H1 (cell line): Measurements from ENCODE around the gene PRKAA1. TPM values are rescaled to one million over a fixed set of nuclear protein-coding genes. Genes with fewer than 3 reads are reported as not detected.

Experiments used
- CTCF ChIA-PET: fragments of 300-600 bp; sonication (Branson Sonifier 250); formaldehyde crosslinking; loops from one replicate; lab custom pipeline; 2021; ENCODE audit not compliant: partially characterized antibody; lab: Charles Lee
- POLR2A ChIA-PET: fragments of 300-600 bp; sonication (Branson Sonifier 250); formaldehyde crosslinking; loops from one replicate; lab custom pipeline; 2021; ENCODE audit warnings: inconsistent platforms; ENCODE audit not compliant: partially characterized antibody; lab: Charles Lee
- DNase-seq, 2 experiments: peaks; one replicate each; pipeline versions ENCODE4 v3.0.0 to v3.0.0-alpha.2; 2010 to 2022; ENCODE audit warnings: low spot score in 2 of 2, low read depth in 1 of 2, mixed read lengths in 1 of 2
- FAIRE-seq: peaks from 2 replicates; lab custom pipeline; 2011; peaks lifted over from hg19 to GRCh38; lab: Jason Lieb, UNC
- H2AFZ ChIP-seq: 2 replicates; pipeline ENCODE4 v1.8.1; 2012; ENCODE audit warnings: low read length, inconsistent platforms
- H2AK5ac ChIP-seq: 2 replicates; pipeline ENCODE4 v1.6.1; 2013; ENCODE audit warnings: low read depth, low read length
- H2BK120ac ChIP-seq: replicated peaks from 2 replicates; pipeline ENCODE3; 2013; ENCODE audit warnings: low read depth, low read length, inconsistent platforms
- H2BK12ac ChIP-seq: 2 replicates; pipeline ENCODE4 v1.6.1; 2013; ENCODE audit warnings: low read depth, low read length
- H2BK15ac ChIP-seq: 2 replicates; pipeline ENCODE4 v1.6.1; 2013; ENCODE audit warnings: low read length
- H2BK20ac ChIP-seq: 2 replicates; pipeline ENCODE4 v1.6.1; 2013; ENCODE audit warnings: low read length
- H2BK5ac ChIP-seq: 2 replicates; pipeline ENCODE4 v1.6.1; 2013; ENCODE audit warnings: low read depth, low read length
- H3K14ac ChIP-seq: 2 replicates; pipeline ENCODE4 v1.6.1; 2013; ENCODE audit warnings: inconsistent platforms; ENCODE audit not compliant: insufficient read length
- H3K18ac ChIP-seq: 2 replicates; pipeline ENCODE4 v1.6.1; 2013; ENCODE audit warnings: low read length; ENCODE audit errors: extremely low read depth
- H3K23ac ChIP-seq: 2 replicates; pipeline ENCODE4 v1.6.1; 2013; ENCODE audit warnings: inconsistent platforms; ENCODE audit not compliant: insufficient read length
- H3K23me2 ChIP-seq: 2 replicates; pipeline ENCODE4 v1.6.1; 2013; ENCODE audit warnings: low read depth, low read length
- H3K27ac ChIP-seq: 2 replicates; pipeline ENCODE4 v1.6.1; 2011; ENCODE audit warnings: low read depth, low read length, inconsistent platforms
- H3K27me3 ChIP-seq, 4 experiments: replicated peaks in 1 of 4; 1 replicate in 1 of 4; 2 replicates in 3 of 4; pipeline versions ENCODE4 v1.6.1 to v1.8.1; 2011 to 2013; ENCODE audit warnings: low read length in 3 of 4, mild to moderate bottlenecking in 3 of 4, inconsistent platforms in 2 of 4, mixed read lengths in 2 of 4, moderate library complexity in 1 of 4; ENCODE audit not compliant: control insufficient read depth in 3 of 4, insufficient read depth in 3 of 4; ENCODE audit errors: extremely low read depth in 1 of 4
- H3K36me3 ChIP-seq, 4 experiments: 2 replicates each; pipeline versions ENCODE4 v1.6.1 to v1.8.1; 2011 to 2013; ENCODE audit warnings: mild to moderate bottlenecking in 4 of 4, low read length in 3 of 4, moderate library complexity in 2 of 4, control low read depth in 1 of 4, inconsistent platforms in 1 of 4; ENCODE audit not compliant: insufficient read depth in 4 of 4, control insufficient read depth in 2 of 4
- H3K4ac ChIP-seq: replicated peaks from 2 replicates; pipeline ENCODE3; 2013; ENCODE audit warnings: low read length, low read depth, mixed read lengths, inconsistent platforms; ENCODE audit not compliant: insufficient read length
- H3K4me1 ChIP-seq, 4 experiments: replicated peaks in 1 of 4; 1 replicate in 1 of 4; 2 replicates in 3 of 4; pipeline versions ENCODE4 v1.6.1 to v1.8.1; 2011 to 2013; ENCODE audit warnings: low read length in 3 of 4, inconsistent platforms in 2 of 4, mixed read lengths in 1 of 4; ENCODE audit not compliant: insufficient read depth in 4 of 4, control insufficient read depth in 3 of 4
- H3K4me2 ChIP-seq, 2 experiments: 2 replicates each; pipeline versions ENCODE4 v1.6.1 to v1.8.1; 2011 to 2013; ENCODE audit warnings: low read depth in 2 of 2, low read length in 2 of 2, control low read depth in 1 of 2, inconsistent platforms in 1 of 2, mild to moderate bottlenecking in 1 of 2; ENCODE audit not compliant: insufficient read depth in 1 of 2
- H3K4me3 ChIP-seq, 4 experiments: fragments of 200-600, 300-600 bp in 1 of 4; sonication (generic), shearing (Covaris generic), sonication (Bioruptor Twin) in 1 of 4; 2 replicates each; pipeline versions ENCODE4 v1.5.1 to v1.8.1; 2011 to 2016; ENCODE audit warnings: low read length in 4 of 4, low read depth in 3 of 4, control low read depth in 2 of 4, inconsistent platforms in 2 of 4, mild to moderate bottlenecking in 2 of 4, mixed read lengths in 1 of 4, moderate library complexity in 1 of 4; ENCODE audit not compliant: insufficient read depth in 2 of 4; ENCODE audit errors: extremely low read depth in 1 of 4
- H3K56ac ChIP-seq: replicated peaks from 2 replicates; pipeline ENCODE3; 2013; ENCODE audit warnings: low read depth, mild to moderate bottlenecking, mixed read lengths, low read length, inconsistent platforms; ENCODE audit not compliant: insufficient read length
- H3K79me1 ChIP-seq: 2 replicates; pipeline ENCODE4 v1.6.1; 2013; ENCODE audit warnings: low read depth, low read length, control low read depth
- H3K79me2 ChIP-seq, 2 experiments: 2 replicates each; pipeline versions ENCODE4 v1.6.1 to v1.8.1; 2012 to 2013; ENCODE audit warnings: low read length in 2 of 2, mild to moderate bottlenecking in 2 of 2, inconsistent platforms in 1 of 2; ENCODE audit not compliant: insufficient read depth in 2 of 2, control insufficient read depth in 1 of 2
- H3K9ac ChIP-seq, 4 experiments: replicated peaks in 1 of 4; 1 replicate in 1 of 4; 2 replicates in 3 of 4; pipeline versions ENCODE4 v1.6.1 to v1.8.1; 2011 to 2013; ENCODE audit warnings: low read depth in 3 of 4, low read length in 3 of 4, control low read depth in 2 of 4, mild to moderate bottlenecking in 2 of 4, moderate library complexity in 2 of 4, inconsistent platforms in 1 of 4; ENCODE audit errors: extremely low read depth in 1 of 4
- H3K9me3 ChIP-seq, 2 experiments: 2 replicates each; pipeline versions ENCODE4 v1.6.1 to v1.8.1; 2012 to 2013; ENCODE audit warnings: mild to moderate bottlenecking in 2 of 2, moderate library complexity in 2 of 2, control low read depth in 1 of 2, inconsistent platforms in 1 of 2, low read depth in 1 of 2, low read length in 1 of 2, mixed read lengths in 1 of 2; ENCODE audit not compliant: insufficient read depth in 2 of 2
- H4K20me1 ChIP-seq, 2 experiments: replicated peaks in 1 of 2; 2 replicates each; pipeline versions ENCODE3 to v1.8.1; 2011 to 2013; ENCODE audit warnings: inconsistent platforms in 2 of 2, low read length in 2 of 2, mild to moderate bottlenecking in 1 of 2; ENCODE audit not compliant: insufficient read depth in 2 of 2, control insufficient read depth in 1 of 2
- H4K5ac ChIP-seq: 2 replicates; pipeline ENCODE4 v1.6.1; 2013; ENCODE audit warnings: low read length, low read depth, mixed read lengths, inconsistent platforms; ENCODE audit not compliant: insufficient read length
- H4K8ac ChIP-seq: 2 replicates; pipeline ENCODE4 v1.8.0; 2013; ENCODE audit warnings: mild to moderate bottlenecking, moderate library complexity, low read length, inconsistent platforms; ENCODE audit not compliant: insufficient read depth; ENCODE audit errors: extremely low read depth
- H4K91ac ChIP-seq: replicated peaks from 2 replicates; pipeline ENCODE3; 2013; ENCODE audit warnings: low read length, mixed read lengths, inconsistent platforms; ENCODE audit not compliant: insufficient read length
- ASH2L ChIP-seq: fragments of 200-600, 300-600 bp; sonication (generic); IDR thresholded peaks from one replicate; pipeline ENCODE4 v1.7.1; 2017; ENCODE audit warnings: low read length
- CEBPB ChIP-seq: IDR thresholded peaks from 2 replicates; pipeline ENCODE4 v1.6.1; 2012; ENCODE audit warnings: low read depth, low read length
- CHD2 ChIP-seq: IDR thresholded peaks from 2 replicates; pipeline ENCODE4 v1.6.1; 2012; ENCODE audit warnings: low read length, improper control_type of control experiment
- EGR1 ChIP-seq: IDR thresholded peaks from 2 replicates; pipeline ENCODE4 v1.6.1; 2011; ENCODE audit warnings: low read depth, low read length, borderline replicate concordance
- EZH2 ChIP-seq: fragments of 200-600 bp; sonication (generic); IDR thresholded peaks from 2 replicates; pipeline ENCODE4 v1.7.1; 2012; ENCODE audit warnings: low read depth, mild to moderate bottlenecking, moderate library complexity, low read length, inconsistent platforms; ENCODE audit not compliant: severe bottlenecking
- HDAC6 ChIP-seq: IDR thresholded peaks from one replicate; pipeline ENCODE4 v1.7.1; 2012; ENCODE audit warnings: low read depth, mild to moderate bottlenecking, inconsistent platforms, low read length, moderate library complexity
- JUN ChIP-seq: IDR thresholded peaks from 2 replicates; pipeline ENCODE4 v1.6.1; 2011; ENCODE audit warnings: low read depth, mild to moderate bottlenecking, improper control_type of control experiment, low read length
- MAFK ChIP-seq: IDR thresholded peaks from 2 replicates; pipeline ENCODE4 v1.6.1; 2012; ENCODE audit warnings: low read depth, mild to moderate bottlenecking, improper control_type of control experiment, low read length
- POU5F1 ChIP-seq: IDR thresholded peaks from 2 replicates; pipeline ENCODE4 v1.6.1; 2011; ENCODE audit warnings: low read depth, mild to moderate bottlenecking, low read length, moderate library complexity
- RAD21 ChIP-seq, 2 experiments: IDR thresholded peaks in 1 of 2; conservative IDR thresholded peaks in 1 of 2; 2 replicates each; pipeline ENCODE4 v1.6.1; 2011; ENCODE audit warnings: low read depth in 2 of 2, low read length in 2 of 2, improper control_type of control experiment in 1 of 2, inconsistent platforms in 1 of 2, mild to moderate bottlenecking in 1 of 2, moderate library complexity in 1 of 2
- RFX5 ChIP-seq: IDR thresholded peaks from 2 replicates; pipeline ENCODE4 v1.6.1; 2011; ENCODE audit warnings: low read depth, low read length, improper control_type of control experiment, borderline replicate concordance
- RXRA ChIP-seq: IDR thresholded peaks from 2 replicates; pipeline ENCODE4 v1.6.1; 2011; ENCODE audit warnings: low read depth, mild to moderate bottlenecking, low read length, moderate library complexity; ENCODE audit not compliant: insufficient read depth
- SIRT6 ChIP-seq: IDR thresholded peaks from one replicate; pipeline ENCODE4 v1.7.1; 2012; ENCODE audit warnings: low read length, inconsistent platforms
- SP4 ChIP-seq: IDR thresholded peaks from 2 replicates; pipeline ENCODE4 v1.6.1; 2012; ENCODE audit warnings: low read length, inconsistent platforms
- TAF1 ChIP-seq: IDR thresholded peaks from 2 replicates; pipeline ENCODE4 v1.6.1; 2011; ENCODE audit warnings: mild to moderate bottlenecking, low read depth, low read length
- TCF12 ChIP-seq: IDR thresholded peaks from 2 replicates; pipeline ENCODE4 v1.6.1; 2011; ENCODE audit warnings: low read depth, mild to moderate bottlenecking, low read length
- WGBS, 2 experiments: shearing (Covaris generic) in 1 of 2; methylation state at CpG; one replicate each; pipeline versions ENCODE4 v1.1.6 to v1.1.7; 2013 to 2015; ENCODE audit warnings: low lambda C conversion rate in 2 of 2, mixed read lengths in 2 of 2, inconsistent platforms in 1 of 2, low coverage in 1 of 2, missing lambda C conversion rate in 1 of 2; ENCODE audit not compliant: insufficient replicate concordance in 2 of 2, insufficient coverage in 1 of 2, insufficient read length in 1 of 2; ENCODE audit errors: extremely low coverage in 1 of 2, missing lambda C conversion rate in 1 of 2; 5-methylcytosine and 5-hydroxymethylcytosine counted together
- polyA plus RNA-seq, 7 experiments: library from polyadenylated mRNA; depleted of rRNA in 3 of 7; stranded (reverse) in 5 of 7; unstranded in 2 of 7; fragments of >200 nt in 5 of 7; fragments of 200-250 nt in 2 of 7; gene quantifications; 1 replicate in 5 of 7; 2 replicates in 1 of 7; 4 replicates in 1 of 7; pipeline versions ENCODE4 v1.2.1 to v1.2.3, GENCODE V29; 2011 to 2013; ENCODE audit warnings: missing spikeins in 2 of 7, mixed read lengths in 2 of 7
- total RNA-seq: library from RNA; stranded (reverse); fragmentation: NEBNext Ultra II Directional; extraction: Animal tissue kit (Norgen Biotek cat#: 25700); gene quantifications from 2 replicates; pipeline ENCODE4 v1.2.1, GENCODE V29; 2021

PRKAA1 gene
- total and polyA plus RNA-seq, 2 of the 8 experiments (the other 6 are each of a cell fraction or from before 2014, with no cell fraction given) = 10.4 to 33.1 TPM

- Histone ChIP-seq H2AFZ (no peak overlapping the region), H3K23me2 (no peaks in the 10 kb centered on the region), H2BK120ac (no peak overlapping the region), H4K91ac (no peak overlapping the region), H3K9me3 (no peaks in the 10 kb centered on the region), H3K18ac (no peak overlapping the region), H2BK5ac (no peak overlapping the region), H2BK15ac (no peak overlapping the region), H2AK5ac (no peak overlapping the region), H3K4me2 (no peak overlapping the region), H3K23ac (no peak overlapping the region), H3K9ac (no peak overlapping the region), H2BK20ac (no peak overlapping the region), H3K14ac (no peak overlapping the region), H3K56ac (no peak overlapping the region), H3K4me3 (no peak overlapping the region), H3K79me2 (peaks cover 0 to 35% of the 10 kb centered on the region in 2 experiments; a peak in 2 of 4 replicates), H3K4ac (no peak overlapping the region), H4K5ac (no peak overlapping the region), H4K8ac (no peak overlapping the region), H3K36me3 (peaks cover 6 to 30% (median 9%) of the 10 kb centered on the region in 4 experiments; a peak in 6 of 8 replicates), H4K20me1 (peaks cover 0 to 3% of the 10 kb centered on the region in 2 experiments), H3K27me3 (no peaks in the 10 kb centered on the region), H3K4me1 (no peaks in the 10 kb centered on the region), H3K27ac (no peak overlapping the region), H2BK12ac (no peak overlapping the region), H3K79me1 (peaks cover 3% of the 10 kb centered on the region; the same call in 1 of the 2 replicates)
- DNase-seq (no peak), FAIRE-seq (no peak)
- POLR2A ChIA-PET = interaction anchor here (1.0 to 1.8 kb wide), 6 partner anchors 15 to 58 kb away, joined by 3 to 5 read pairs (median 4); partner anchors contain the start of gene RPL37
- 100% methylated on average over 1 of the region's 1 CpG; no CpG with 5 or more reads in 1 of the 2 experiments for WGBS, 2 experiments
- CTCF ChIA-PET = interaction anchor here (1.0 to 1.6 kb wide), 2 partner anchors 22 to 82 kb away, joined by 3 to 5 read pairs; no protein-coding TSS in a partner anchor
- TF ChIP-seq EZH2 = no peak
- TF ChIP-seq JUN = no peak
- TF ChIP-seq TCF12 = no peak
- TF ChIP-seq SIRT6 = no peak
- no peak for TF ChIP-seq RAD21 (IDR thresholded peaks at IDR 0.05 in 1 of 2, conservative IDR thresholded peaks at IDR 0.05 in 1 of 2; ENCODE audit: low read depth in 2 of 2, low read length in 2 of 2)
- TF ChIP-seq EGR1 = no peak
- TF ChIP-seq RFX5 = no peak
- no peak for TF ChIP-seq SP4
- TF ChIP-seq MAFK = no peak
- TF ChIP-seq CHD2 = no peak
- TF ChIP-seq CEBPB = no peak
- no peak for TF ChIP-seq RXRA
- TF ChIP-seq POU5F1 = no peak
- no peak for TF ChIP-seq HDAC6
- TF ChIP-seq TAF1 = no peak
- TF ChIP-seq ASH2L = no peak
Observed at GRCh38 chr5:40776658-40776977, 21.6 kb downstream of the PRKAA1 start.
